MCF 10A (cell line): ENCODE measurements around the gene ZNF487. TPM values are rescaled to one million over a fixed set of nuclear protein-coding genes. Genes with fewer than 3 reads are reported as not detected.

Source experiments
- BruUV-seq: library from RNA; stranded (reverse); fragments of 400-500 nt; replicated peaks from 2 replicates; lab custom pipeline; 2021; lab: Mats Ljungman, UMichigan
- CTCF ChIA-PET: fragments of 300-600 bp; sonication (Branson Sonifier 250); formaldehyde crosslinking; extraction: SDS; loops from one replicate; lab custom pipeline; 2021; ENCODE audit warnings: antibody characterized with exemption, inconsistent platforms; lab: Yijun Ruan, JAX
- POLR2A ChIA-PET: fragments of 300-600, 350-650 bp; sonication (Branson Sonifier 250); formaldehyde crosslinking; extraction: SDS; loops from one replicate; lab custom pipeline; 2020; ENCODE audit warnings: antibody characterized with exemption, inconsistent platforms; lab: Yijun Ruan, JAX
- DNase-seq: peaks from one replicate; pipeline ENCODE4 v3.0.0-alpha.2; 2018; ENCODE audit not compliant: unreplicated experiment
- H3K27ac Mint-ChIP-seq: one replicate; pipeline ENCODE4 v1.8.0; 2022; ENCODE audit warnings: mild to moderate bottlenecking, low read depth, mixed read lengths; ENCODE audit not compliant: unreplicated experiment
- H3K27me3 Mint-ChIP-seq: one replicate; pipeline ENCODE4 v1.8.0; 2022; ENCODE audit warnings: mixed read lengths; ENCODE audit not compliant: insufficient read depth, unreplicated experiment
- H3K36me3 Mint-ChIP-seq: one replicate; pipeline ENCODE4 v1.8.0; 2022; ENCODE audit warnings: mild to moderate bottlenecking, moderate library complexity, mixed read lengths; ENCODE audit not compliant: insufficient read depth, unreplicated experiment
- H3K4me1 Mint-ChIP-seq: one replicate; pipeline ENCODE4 v1.8.0; 2022; ENCODE audit warnings: mixed read lengths; ENCODE audit not compliant: insufficient read depth, unreplicated experiment
- H3K4me3 Mint-ChIP-seq: one replicate; pipeline ENCODE4 v1.8.0; 2022; ENCODE audit warnings: mild to moderate bottlenecking, moderate library complexity, mixed read lengths; ENCODE audit not compliant: unreplicated experiment
- H3K9me3 Mint-ChIP-seq: one replicate; pipeline ENCODE4 v1.8.0; 2022; ENCODE audit warnings: mixed read lengths; ENCODE audit not compliant: unreplicated experiment
- CTCF ChIP-seq: fragments of 200-600 bp; IDR thresholded peaks from one replicate; pipeline ENCODE4 v1.8.0; 2022; ENCODE audit warnings: antibody characterized with exemption, mild to moderate bottlenecking; ENCODE audit not compliant: unreplicated experiment
- intact Hi-C: fragments of 100-400 bp; cut with micrococcal nuclease; formaldehyde crosslinking; loops from 2 replicates; pipeline ENCODE4 v1.14.1; 2022
- total RNA-seq: library from RNA; stranded (reverse); gene quantifications from 2 replicates; pipeline ENCODE4 v1.2.3, GENCODE V29; 2022

ZNF487 gene
- total RNA-seq, 1 experiment from 2014 or later, result 2.2 TPM

GRCh38 chr10:43403911-43404703 is 32.8 kb upstream of the ZNF487 start:
- CTCF ChIA-PET, result interaction anchor here (0.7 to 1.5 kb wide), 3 partner anchors 9 to 55 kb away, joined by 3 to 4 read pairs (median 3); no protein-coding TSS in a partner anchor
- Mint-ChIP-seq H3K36me3 (peaks cover 67% of the 10 kb centered on the region), H3K4me3 (peak overlapping the region; percentile 89), H3K4me1 (peaks cover 35% of the 10 kb centered on the region), H3K9me3 (no peaks in the 10 kb centered on the region), H3K27me3 (no peaks in the 10 kb centered on the region), H3K27ac (peak overlapping the region; percentile 74)
- intact Hi-C loops, result no loop called here
- TF ChIP-seq CTCF, result no peak
- POLR2A ChIA-PET, result interaction anchor here (1.1 to 8.8 kb wide), 4 partner anchors 7 to 264 kb away, joined by 3 to 169 read pairs (median 6); partner anchors contain the start of gene ZNF487
- no TSS peak for BruUV-seq
- peak; percentile 61 for DNase-seq

DNA sequence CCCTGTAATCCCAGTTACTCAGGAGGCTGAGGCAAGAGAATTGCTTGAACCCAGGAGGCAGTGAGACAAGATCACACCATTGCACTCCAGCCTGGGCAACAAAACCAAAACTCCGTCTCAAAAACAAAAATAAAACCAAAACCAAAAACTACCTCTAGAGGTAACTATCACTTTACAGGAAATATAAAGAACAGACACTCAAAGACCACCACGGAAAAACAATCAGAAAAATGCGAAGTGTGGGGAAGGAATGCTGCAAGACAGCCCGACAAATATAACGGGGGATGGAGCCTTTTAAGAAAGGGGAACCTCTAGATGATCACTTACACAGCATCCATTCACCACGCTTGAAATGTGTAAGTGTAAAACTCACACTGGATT is 32.2 kb upstream of the ZNF487 start:
- no peak for DNase-seq
- TF ChIP-seq CTCF, result no peak
- no peaks in the 10 kb centered on the region for H3K9me3 Mint-ChIP-seq
- no peaks in the 10 kb centered on the region for H3K27me3 Mint-ChIP-seq
- no TSS peak for BruUV-seq
- ChIA-PET POLR2A (interaction anchor here (1.1 to 8.8 kb wide), 3 partner anchors 8 to 32 kb away, joined by 7 to 169 read pairs (median 9); partner anchors contain the start of gene ZNF487), CTCF (interaction anchor here (0.6 kb wide), 1 partner anchor 59 kb away, joined by 3 read pairs; no protein-coding TSS in a partner anchor)
- H3K4me1 Mint-ChIP-seq, result peaks cover 30% of the 10 kb centered on the region
- peaks cover 61% of the 10 kb centered on the region for H3K36me3 Mint-ChIP-seq
- peak overlapping the region; percentile 89 for H3K4me3 Mint-ChIP-seq
- intact Hi-C loops, result no loop called here
- peak overlapping the region; percentile 74 for H3K27ac Mint-ChIP-seq

- TF ChIP-seq CTCF, result no peak
- ChIA-PET POLR2A (interaction anchor here (0.7 to 8.8 kb wide), 17 partner anchors 10 to 1201 kb away, joined by 3 to 169 read pairs (median 5); partner anchors contain the start of genes CSGALNACT2 and ZNF487), CTCF (interaction anchor here (0.6 to 1.4 kb wide), 9 partner anchors 13 to 51 kb away, joined by 3 to 5 read pairs (median 3); no protein-coding TSS in a partner anchor)
- Mint-ChIP-seq H3K4me3 (peak overlapping the region; percentile 89), H3K4me1 (peaks cover 28% of the 10 kb centered on the region), H3K36me3 (peaks cover 48% of the 10 kb centered on the region), H3K27ac (peak overlapping the region; percentile 99), H3K27me3 (no peaks in the 10 kb centered on the region), H3K9me3 (no peaks in the 10 kb centered on the region)
- TSS peak; percentile 39 for BruUV-seq
- no peak for DNase-seq
- intact Hi-C loops, result no loop called here
Measured at GRCh38 chr10:43407148-43407575, 29.7 kb upstream of the ZNF487 start.
